ENCODE measurements around the gene CLASRP.

The CLASRP gene

GRCh38 chr19:45063851-45064801 lies 25.3 kb downstream of the CLASRP start:
- no peak overlapping the region for H3K4me3 ChIP-seq (ENCODE audit: low read depth, low read length)
- TF ChIP-seq, protein P1, sequence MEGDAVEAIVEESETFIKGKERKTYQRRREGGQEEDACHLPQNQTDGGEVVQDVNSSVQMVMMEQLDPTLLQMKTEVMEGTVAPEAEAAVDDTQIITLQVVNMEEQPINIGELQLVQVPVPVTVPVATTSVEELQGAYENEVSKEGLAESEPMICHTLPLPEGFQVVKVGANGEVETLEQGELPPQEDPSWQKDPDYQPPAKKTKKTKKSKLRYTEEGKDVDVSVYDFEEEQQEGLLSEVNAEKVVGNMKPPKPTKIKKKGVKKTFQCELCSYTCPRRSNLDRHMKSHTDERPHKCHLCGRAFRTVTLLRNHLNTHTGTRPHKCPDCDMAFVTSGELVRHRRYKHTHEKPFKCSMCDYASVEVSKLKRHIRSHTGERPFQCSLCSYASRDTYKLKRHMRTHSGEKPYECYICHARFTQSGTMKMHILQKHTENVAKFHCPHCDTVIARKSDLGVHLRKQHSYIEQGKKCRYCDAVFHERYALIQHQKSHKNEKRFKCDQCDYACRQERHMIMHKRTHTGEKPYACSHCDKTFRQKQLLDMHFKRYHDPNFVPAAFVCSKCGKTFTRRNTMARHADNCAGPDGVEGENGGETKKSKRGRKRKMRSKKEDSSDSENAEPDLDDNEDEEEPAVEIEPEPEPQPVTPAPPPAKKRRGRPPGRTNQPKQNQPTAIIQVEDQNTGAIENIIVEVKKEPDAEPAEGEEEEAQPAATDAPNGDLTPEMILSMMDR (IDR thresholded peaks at IDR 0.05; ENCODE audit: low read depth, low read length), result no peak

DNA sequence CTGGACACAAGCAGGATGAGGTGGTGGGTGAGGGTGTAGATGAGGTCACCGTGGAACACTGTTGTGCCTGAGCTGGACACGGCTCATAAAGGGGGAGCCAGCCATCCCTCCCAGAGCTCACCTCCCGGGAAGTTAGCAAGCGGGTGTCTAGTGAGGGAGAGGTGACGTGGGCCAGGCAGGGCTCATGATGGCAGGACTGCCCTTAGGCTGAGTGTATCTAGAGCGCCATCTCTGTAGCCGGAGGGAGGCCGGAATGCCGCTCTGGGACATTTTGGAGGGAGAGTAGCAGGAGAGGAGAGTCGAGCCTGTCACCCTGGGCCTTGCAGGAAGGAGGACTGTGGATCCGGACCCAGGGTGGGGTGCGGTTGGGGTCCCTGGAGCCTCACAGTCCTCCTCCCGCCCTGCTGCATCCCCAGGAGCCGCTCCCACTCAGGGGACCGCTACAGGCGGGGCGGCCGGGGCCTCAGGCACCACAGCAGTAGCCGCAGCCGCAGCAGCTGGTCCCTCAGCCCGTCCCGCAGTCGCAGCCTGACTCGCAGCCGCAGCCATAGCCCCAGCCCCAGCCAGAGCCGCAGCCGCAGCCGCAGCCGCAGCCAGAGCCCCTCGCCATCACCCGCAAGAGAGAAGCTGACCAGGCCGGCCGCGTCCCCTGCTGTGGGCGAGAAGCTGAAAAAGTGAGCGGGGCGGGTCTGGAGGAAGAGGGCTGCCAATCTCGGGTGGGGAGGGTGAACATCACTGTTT lies 28.2 kb downstream of the CLASRP start:
- no peak overlapping the region for H3K4me3 ChIP-seq (ENCODE audit: low read depth, low read length)
- TF ChIP-seq, protein P1 (IDR thresholded peaks at IDR 0.05; ENCODE audit: low read depth, low read length), result no peak

GRCh38 chr19:45068041-45068440 lies 29.2 kb downstream of the CLASRP start:
- no peak overlapping the region for H3K4me3 ChIP-seq (ENCODE audit: low read depth, low read length)
- TF ChIP-seq, protein P1 (IDR thresholded peaks at IDR 0.05; ENCODE audit: low read depth, low read length), result no peak

- TF ChIP-seq, protein P1 (IDR thresholded peaks at IDR 0.05; ENCODE audit: low read depth, low read length), result no peak
- H3K4me3 ChIP-seq (ENCODE audit: low read depth, low read length), result no peak overlapping the region
Measured at GRCh38 chr19:45069056-45069455, 30.2 kb downstream of the CLASRP start.

DNA sequence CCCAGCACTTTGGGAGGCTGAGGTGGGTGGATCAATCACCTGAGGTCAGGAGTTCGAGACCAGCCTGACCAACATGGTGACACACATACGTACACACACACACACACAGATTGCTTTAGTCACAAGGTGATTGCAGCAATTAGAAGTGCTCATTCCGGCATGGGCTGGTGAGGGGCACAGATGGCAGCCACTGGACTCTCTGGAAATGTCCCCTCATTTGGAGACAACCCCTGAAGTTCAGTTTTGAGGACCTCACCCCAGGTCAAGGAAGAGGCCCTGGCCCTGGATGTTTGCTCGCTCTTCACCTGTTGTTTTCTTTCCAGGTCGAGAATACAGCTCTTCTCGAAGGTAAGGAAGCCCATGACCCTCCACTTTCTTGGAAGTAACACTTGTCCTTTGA lies 31.4 kb downstream of the CLASRP start:
- TF ChIP-seq, protein P1 (IDR thresholded peaks at IDR 0.05; ENCODE audit: low read depth, low read length), result no peak
- H3K4me3 ChIP-seq (ENCODE audit: low read depth, low read length), result no peak overlapping the region

DNA sequence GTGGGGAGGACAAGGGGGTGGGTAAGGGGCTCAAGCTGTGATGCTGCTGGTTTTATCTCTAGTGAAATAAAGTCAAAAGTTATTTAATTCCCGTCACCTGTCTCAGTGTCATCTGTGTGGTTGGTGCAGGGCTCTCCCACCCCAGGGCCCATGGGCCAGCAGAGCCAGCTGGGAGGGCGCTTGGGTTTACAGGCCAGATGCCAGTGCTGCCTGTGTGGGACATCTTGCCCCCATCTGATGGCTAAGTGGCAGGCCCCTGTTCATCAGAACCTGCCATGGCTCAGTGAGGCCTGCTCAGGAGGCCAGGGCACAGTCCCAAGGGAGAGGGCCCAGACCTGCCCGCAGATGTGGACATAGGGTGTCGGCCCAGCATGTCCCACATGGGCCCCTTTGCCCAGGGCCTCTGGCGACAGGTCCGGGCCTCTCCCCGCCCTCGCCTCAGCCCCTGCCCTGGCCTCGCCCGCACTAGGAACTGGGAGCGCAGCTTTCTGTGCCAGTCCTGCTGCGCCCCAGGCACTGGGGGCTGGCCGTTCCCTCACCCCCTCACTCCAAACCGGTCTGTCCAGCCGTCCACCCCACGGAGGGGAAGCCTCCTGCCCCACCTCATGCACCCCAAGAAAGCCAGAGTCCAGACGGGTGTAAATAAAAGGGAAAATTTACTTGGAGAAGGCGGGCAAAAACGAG lies 32.2 kb downstream of the CLASRP start:
- TF ChIP-seq, protein P1 (IDR thresholded peaks at IDR 0.05; ENCODE audit: low read depth, low read length), result no peak
- no peak overlapping the region for H3K4me3 ChIP-seq (ENCODE audit: low read depth, low read length)
